Panc1 (cell line): ENCODE results near the gene EXPH5.

ENCODE experiments used
- CTCF ChIP-seq: fragments of 450-650 bp; IDR thresholded peaks from 2 replicates; pipeline ENCODE4 v1.5.1; 2017; ENCODE audit warnings: mild to moderate bottlenecking
- POLR2AphosphoS5 ChIP-seq: IDR thresholded peaks from 2 replicates; pipeline ENCODE4 v1.6.1; 2012; ENCODE audit warnings: mild to moderate bottlenecking, low read depth, low read length, moderate library complexity
- REST ChIP-seq, 2 experiments: IDR thresholded peaks; 2 replicates each; pipeline ENCODE4 v1.6.1; 2011 to 2012; ENCODE audit warnings: low read depth in 2 of 2, control low read depth in 1 of 2, low read length in 1 of 2, mild to moderate bottlenecking in 1 of 2, moderate library complexity in 1 of 2; ENCODE audit not compliant: insufficient read depth in 1 of 2

GRCh38 chr11:108545909-108546501 is 47.6 kb downstream of the EXPH5 start:
- TF ChIP-seq CTCF (no peak), POLR2AphosphoS5 (no peak), REST (IDR thresholded peaks at IDR 0.05; ENCODE audit: insufficient read depth in 1 of 2, low read depth in 2 of 2, low read length in 1 of 2) (no peak)
